GM12865 (cell line): Measurements from ENCODE around the gene ATP5PF.

Source experiments
- DNase-seq: peaks from one replicate; pipeline ENCODE4 v3.0.0; 2010; ENCODE audit warnings: low read depth
- H3K4me3 ChIP-seq: 2 replicates; pipeline ENCODE4 v1.5.1; 2011; ENCODE audit warnings: mild to moderate bottlenecking, low read depth, low read length, control low read depth
- CTCF ChIP-seq: IDR thresholded peaks from 2 replicates; pipeline ENCODE4 v1.5.1; 2011; ENCODE audit warnings: low read length, control low read depth, low read depth, inconsistent platforms; ENCODE audit not compliant: insufficient read depth; ENCODE audit errors: missing control alignments

Gene ATP5PF

GRCh38 chr21:25760061-25760460 lies 25.4 kb upstream of the ATP5PF start:
- no peak overlapping the region for H3K4me3 ChIP-seq
- TF ChIP-seq CTCF = no peak
- no peak for DNase-seq

- no peak for TF ChIP-seq CTCF
- DNase-seq = no peak
- H3K4me3 ChIP-seq = no peak overlapping the region
Measured at GRCh38 chr21:25759573-25759972, 24.9 kb upstream of the ATP5PF start.

- no peak for TF ChIP-seq CTCF
- DNase-seq = no peak
Measured at GRCh38 chr21:25757531-25757930, 22.8 kb upstream of the ATP5PF start.

GRCh38 chr21:25756190-25756932 lies 21.7 kb upstream of the ATP5PF start:
- TF ChIP-seq CTCF = no peak

More at GRCh38 chr21:25757531-25757930, 22.8 kb upstream of the ATP5PF start:
- H3K4me3 ChIP-seq = no peak overlapping the region

GRCh38 chr21:25752416-25752815 lies 17.7 kb upstream of the ATP5PF start:
- no peak for DNase-seq
- TF ChIP-seq CTCF = no peak
- no peak overlapping the region for H3K4me3 ChIP-seq

More at GRCh38 chr21:25756190-25756932, 21.7 kb upstream of the ATP5PF start:
- DNase-seq = no peak
- H3K4me3 ChIP-seq = no peak overlapping the region

GRCh38 chr21:25750085-25750484 lies 15.4 kb upstream of the ATP5PF start:
- TF ChIP-seq CTCF = no peak
- H3K4me3 ChIP-seq = no peak overlapping the region
- no peak for DNase-seq

- no peak for TF ChIP-seq CTCF
- H3K4me3 ChIP-seq = no peak overlapping the region
- DNase-seq = no peak
Measured at GRCh38 chr21:25744854-25745253, 10.2 kb upstream of the ATP5PF start.
